K562 (cell line): Measurements from ENCODE around the gene BRMS1. TPM values are rescaled to one million over a fixed set of nuclear protein-coding genes. Genes with fewer than 3 reads are reported as not detected.

Experiments used
- BRD4 ChIP-seq: fragments of 200-600 bp; sonication (generic); IDR thresholded peaks from 2 replicates; pipeline ENCODE4 v1.6.1; 2017; ENCODE audit warnings: inconsistent platforms
- ELF1 ChIP-seq: fragments of 200-800 bp; sonication (Bioruptor generic); IDR thresholded peaks from 2 replicates; pipeline ENCODE4 v1.6.1; 2016; ENCODE audit warnings: missing genetic modification characterization, missing compliant biosample characterization
- FOXM1 ChIP-seq, 2 experiments: fragments of 450-650 bp in 1 of 2; sonication (generic) in 1 of 2; formaldehyde crosslinking in 1 of 2; IDR thresholded peaks; 2 replicates each; pipeline versions ENCODE4 v1.6.1 to v1.9.0; 2017 to 2022; ENCODE audit warnings: low read depth in 2 of 2, mild to moderate bottlenecking in 2 of 2, missing genetic modification reagents in 1 of 2, moderate library complexity in 1 of 2
- KDM2B ChIP-seq: fragments of 250-450 bp; sonication (Bioruptor Pico); IDR thresholded peaks from 2 replicates; pipeline ENCODE4 v1.8.0; 2021; ENCODE audit warnings: mild to moderate bottlenecking, moderate library complexity
- LEF1 ChIP-seq: fragments of 450-650 bp; IDR thresholded peaks from 2 replicates; pipeline ENCODE4 v1.6.1; 2016; ENCODE audit warnings: mild to moderate bottlenecking
- MAZ ChIP-seq, 2 experiments: fragments of 450-650 bp in 1 of 2; sonication (generic) in 1 of 2; formaldehyde crosslinking; IDR thresholded peaks in 1 of 2; conservative IDR thresholded peaks in 1 of 2; 2 replicates each; pipeline versions ENCODE4 v1.4.0 to v1.5.0; 2020; ENCODE audit warnings: mild to moderate bottlenecking in 1 of 2, missing genetic modification reagents in 1 of 2
- NR1H2 ChIP-seq: sonication (generic); formaldehyde crosslinking; IDR thresholded peaks from 2 replicates; pipeline ENCODE4 v1.4.0; 2020; ENCODE audit warnings: mild to moderate bottlenecking, missing genetic modification reagents
- SIN3A ChIP-seq, 2 experiments: fragments of 150-350 bp in 1 of 2; IDR thresholded peaks; 2 replicates each; pipeline ENCODE4 v1.6.1; 2011 to 2016; ENCODE audit warnings: borderline replicate concordance in 2 of 2, low read depth in 2 of 2, low read length in 2 of 2, mild to moderate bottlenecking in 2 of 2, moderate library complexity in 2 of 2; ENCODE audit not compliant: control insufficient read depth in 1 of 2
- TCF3 ChIP-seq: sonication (generic); formaldehyde crosslinking; IDR thresholded peaks from 2 replicates; pipeline ENCODE4 v1.4.0; 2020; ENCODE audit warnings: mild to moderate bottlenecking, missing genetic modification reagents
- ZBTB7A ChIP-seq: IDR thresholded peaks from 2 replicates; pipeline ENCODE4 v1.6.1; 2011; ENCODE audit warnings: low read depth, mild to moderate bottlenecking, low read length, moderate library complexity, borderline replicate concordance; ENCODE audit not compliant: control insufficient read depth
- ZNF184 ChIP-seq: sonication (generic); formaldehyde crosslinking; IDR thresholded peaks from 2 replicates; pipeline ENCODE4 v1.5.0; 2020; ENCODE audit warnings: missing genetic modification reagents
- polyA plus RNA-seq, 8 experiments: library from polyadenylated mRNA; depleted of rRNA in 4 of 8; stranded (reverse) in 5 of 8; unstranded in 3 of 8; fragments of >200 nt; fragmentation: Nextera tagmentation in 2 of 8; fragmentation: Illumina TruSeq in 1 of 8; extraction: Ambion mirVana in 2 of 8; extraction: Trizol in 1 of 8; gene quantifications; 2 replicates each; pipeline versions ENCODE4 v1.2.1 to v1.2.3, GENCODE V29; 2011 to 2014; ENCODE audit warnings: inconsistent platforms in 1 of 8, missing spikeins in 1 of 8
- total RNA-seq, 7 experiments: library from RNA; depleted of rRNA in 6 of 7; stranded (reverse); fragments of >200 nt in 6 of 7; fragmentation: Illumina TruSeq in 2 of 7; extraction: Trizol in 2 of 7; gene quantifications; 2 replicates each; pipeline versions ENCODE4 v1.2.1 to v1.2.3, GENCODE V29; 2011 to 2021; ENCODE audit warnings: low replicate concordance in 1 of 7
- TF ChIP-seq, protein P1 (sequence below), 2 experiments: fragments of 450-650 bp; conservative IDR thresholded peaks; 2 replicates each; pipeline ENCODE4 v1.6.1; 2017; ENCODE audit warnings: mild to moderate bottlenecking in 2 of 2, moderate library complexity in 2 of 2
- TF ChIP-seq, protein P2 (sequence below): sonication (generic); formaldehyde crosslinking; IDR thresholded peaks from 2 replicates; pipeline ENCODE4 v1.8.0; 2023; ENCODE audit warnings: missing genetic modification reagents, mild to moderate bottlenecking, borderline replicate concordance
- TF ChIP-seq, protein P3 (sequence below): fragments of 200-800 bp; sonication (Bioruptor generic); IDR thresholded peaks from 2 replicates; pipeline ENCODE4 v1.6.1; 2017; ENCODE audit warnings: missing genetic modification characterization, missing compliant biosample characterization
- TF ChIP-seq, protein P4 (sequence below): fragments of 250-450 bp; sonication (Bioruptor Pico); IDR thresholded peaks from 2 replicates; pipeline ENCODE4 v1.5.1; 2021; ENCODE audit warnings: mild to moderate bottlenecking

The BRMS1 gene
- total and polyA plus RNA-seq, 9 of the 15 experiments (the other 6 are each of a cell fraction or from before 2014, with no cell fraction given) = 2.2 to 78.8 (median 33.4) TPM

DNA sequence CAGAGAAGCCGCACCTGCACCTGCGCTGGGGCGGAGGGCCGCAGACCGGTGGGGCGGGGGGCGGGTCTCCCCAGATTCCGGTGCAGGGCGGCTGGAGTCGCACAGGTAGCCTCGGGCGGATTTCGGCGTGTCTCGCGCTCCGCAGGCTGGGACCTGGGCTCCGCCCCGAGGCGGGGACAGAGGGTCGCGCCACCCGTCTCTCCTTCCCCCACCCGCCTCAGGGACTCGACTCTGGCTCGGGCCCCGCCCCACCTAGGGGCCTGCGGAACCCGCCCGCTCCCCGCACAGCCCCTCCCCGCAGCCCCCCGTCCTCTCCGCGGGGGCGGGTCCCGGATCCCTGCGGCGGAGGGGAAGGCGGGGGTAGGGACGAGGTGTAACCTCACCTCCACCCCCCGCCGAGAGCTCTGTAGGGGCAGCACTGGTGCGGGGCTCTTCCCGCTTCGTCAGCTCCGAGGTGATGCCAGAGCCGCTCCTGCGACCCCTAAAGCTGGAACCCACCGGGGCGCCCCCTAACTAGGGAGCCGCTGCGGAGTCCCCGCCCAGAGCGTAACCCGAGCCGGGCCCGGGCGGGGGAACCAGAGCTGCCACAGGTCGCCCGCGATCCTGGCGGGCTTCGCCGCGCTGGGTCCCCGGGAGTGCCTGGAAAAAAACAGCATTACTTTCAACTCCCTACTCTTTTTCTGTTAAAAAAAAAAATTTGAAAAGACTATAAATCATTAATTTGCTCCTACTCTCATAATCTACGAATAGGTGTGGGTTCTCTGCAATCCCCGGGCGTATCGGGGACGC lies 26.9 kb upstream of the BRMS1 start, which contains the start of gene SLC29A2 (continued):
- peak; percentile 96 for TF ChIP-seq ZBTB7A
- TF ChIP-seq FOXM1 (IDR thresholded peaks at IDR 0.05; ENCODE audit: low read depth) = 0 out of 2 replicates have a peak, but pooled peaks have one; percentile 14
- no peak for TF ChIP-seq FOXM1 (CRISPR knock-in tag; IDR thresholded peaks at IDR 0.05; ENCODE audit: low read depth)
- peak in 1 of 2 experiments; percentile 51; a peak in 1 of 4 replicates for TF ChIP-seq SIN3A (IDR thresholded peaks at IDR 0.05; ENCODE audit: borderline replicate concordance in 2 of 2, control insufficient read depth in 1 of 2, low read depth in 2 of 2, low read length in 2 of 2)
- 0 out of 2 replicates have a peak, but pooled peaks have one; percentile 30 for TF ChIP-seq LEF1
- TF ChIP-seq ZNF184 (CRISPR knock-in tag) = no peak
- TF ChIP-seq MAZ (CRISPR knock-in tag; conservative IDR thresholded peaks at IDR 0.05 in 1 of 2, IDR thresholded peaks at IDR 0.05 in 1 of 2) = peak; percentile 91 to 98
- peak; percentile 45; the same call in 1 of the 2 replicates for TF ChIP-seq BRD4
- 0 out of 2 replicates have a peak, but pooled peaks have one; percentile 25 for TF ChIP-seq KDM2B (CRISPR knock-in tag)
- TF ChIP-seq, protein P1, sequence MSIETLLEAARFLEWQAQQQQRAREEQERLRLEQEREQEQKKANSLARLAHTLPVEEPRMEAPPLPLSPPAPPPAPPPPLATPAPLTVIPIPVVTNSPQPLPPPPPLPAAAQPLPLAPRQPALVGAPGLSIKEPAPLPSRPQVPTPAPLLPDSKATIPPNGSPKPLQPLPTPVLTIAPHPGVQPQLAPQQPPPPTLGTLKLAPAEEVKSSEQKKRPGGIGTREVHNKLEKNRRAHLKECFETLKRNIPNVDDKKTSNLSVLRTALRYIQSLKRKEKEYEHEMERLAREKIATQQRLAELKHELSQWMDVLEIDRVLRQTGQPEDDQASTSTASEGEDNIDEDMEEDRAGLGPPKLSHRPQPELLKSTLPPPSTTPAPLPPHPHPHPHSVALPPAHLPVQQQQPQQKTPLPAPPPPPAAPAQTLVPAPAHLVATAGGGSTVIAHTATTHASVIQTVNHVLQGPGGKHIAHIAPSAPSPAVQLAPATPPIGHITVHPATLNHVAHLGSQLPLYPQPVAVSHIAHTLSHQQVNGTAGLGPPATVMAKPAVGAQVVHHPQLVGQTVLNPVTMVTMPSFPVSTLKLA (conservative IDR thresholded peaks at IDR 0.05) = peak in 1 of 2 experiments; percentile 30; a peak in 1 of 4 replicates
- TF ChIP-seq TCF3 = 0 out of 2 replicates have a peak, but pooled peaks have one; percentile 8
- 0 out of 2 replicates have a peak, but pooled peaks have one; percentile 22 for TF ChIP-seq NR1H2
- TF ChIP-seq, protein P2, sequence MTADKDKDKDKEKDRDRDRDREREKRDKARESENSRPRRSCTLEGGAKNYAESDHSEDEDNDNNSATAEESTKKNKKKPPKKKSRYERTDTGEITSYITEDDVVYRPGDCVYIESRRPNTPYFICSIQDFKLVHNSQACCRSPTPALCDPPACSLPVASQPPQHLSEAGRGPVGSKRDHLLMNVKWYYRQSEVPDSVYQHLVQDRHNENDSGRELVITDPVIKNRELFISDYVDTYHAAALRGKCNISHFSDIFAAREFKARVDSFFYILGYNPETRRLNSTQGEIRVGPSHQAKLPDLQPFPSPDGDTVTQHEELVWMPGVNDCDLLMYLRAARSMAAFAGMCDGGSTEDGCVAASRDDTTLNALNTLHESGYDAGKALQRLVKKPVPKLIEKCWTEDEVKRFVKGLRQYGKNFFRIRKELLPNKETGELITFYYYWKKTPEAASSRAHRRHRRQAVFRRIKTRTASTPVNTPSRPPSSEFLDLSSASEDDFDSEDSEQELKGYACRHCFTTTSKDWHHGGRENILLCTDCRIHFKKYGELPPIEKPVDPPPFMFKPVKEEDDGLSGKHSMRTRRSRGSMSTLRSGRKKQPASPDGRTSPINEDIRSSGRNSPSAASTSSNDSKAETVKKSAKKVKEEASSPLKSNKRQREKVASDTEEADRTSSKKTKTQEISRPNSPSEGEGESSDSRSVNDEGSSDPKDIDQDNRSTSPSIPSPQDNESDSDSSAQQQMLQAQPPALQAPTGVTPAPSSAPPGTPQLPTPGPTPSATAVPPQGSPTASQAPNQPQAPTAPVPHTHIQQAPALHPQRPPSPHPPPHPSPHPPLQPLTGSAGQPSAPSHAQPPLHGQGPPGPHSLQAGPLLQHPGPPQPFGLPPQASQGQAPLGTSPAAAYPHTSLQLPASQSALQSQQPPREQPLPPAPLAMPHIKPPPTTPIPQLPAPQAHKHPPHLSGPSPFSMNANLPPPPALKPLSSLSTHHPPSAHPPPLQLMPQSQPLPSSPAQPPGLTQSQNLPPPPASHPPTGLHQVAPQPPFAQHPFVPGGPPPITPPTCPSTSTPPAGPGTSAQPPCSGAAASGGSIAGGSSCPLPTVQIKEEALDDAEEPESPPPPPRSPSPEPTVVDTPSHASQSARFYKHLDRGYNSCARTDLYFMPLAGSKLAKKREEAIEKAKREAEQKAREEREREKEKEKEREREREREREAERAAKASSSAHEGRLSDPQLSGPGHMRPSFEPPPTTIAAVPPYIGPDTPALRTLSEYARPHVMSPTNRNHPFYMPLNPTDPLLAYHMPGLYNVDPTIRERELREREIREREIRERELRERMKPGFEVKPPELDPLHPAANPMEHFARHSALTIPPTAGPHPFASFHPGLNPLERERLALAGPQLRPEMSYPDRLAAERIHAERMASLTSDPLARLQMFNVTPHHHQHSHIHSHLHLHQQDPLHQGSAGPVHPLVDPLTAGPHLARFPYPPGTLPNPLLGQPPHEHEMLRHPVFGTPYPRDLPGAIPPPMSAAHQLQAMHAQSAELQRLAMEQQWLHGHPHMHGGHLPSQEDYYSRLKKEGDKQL = no peak
- TF ChIP-seq, protein P3, sequence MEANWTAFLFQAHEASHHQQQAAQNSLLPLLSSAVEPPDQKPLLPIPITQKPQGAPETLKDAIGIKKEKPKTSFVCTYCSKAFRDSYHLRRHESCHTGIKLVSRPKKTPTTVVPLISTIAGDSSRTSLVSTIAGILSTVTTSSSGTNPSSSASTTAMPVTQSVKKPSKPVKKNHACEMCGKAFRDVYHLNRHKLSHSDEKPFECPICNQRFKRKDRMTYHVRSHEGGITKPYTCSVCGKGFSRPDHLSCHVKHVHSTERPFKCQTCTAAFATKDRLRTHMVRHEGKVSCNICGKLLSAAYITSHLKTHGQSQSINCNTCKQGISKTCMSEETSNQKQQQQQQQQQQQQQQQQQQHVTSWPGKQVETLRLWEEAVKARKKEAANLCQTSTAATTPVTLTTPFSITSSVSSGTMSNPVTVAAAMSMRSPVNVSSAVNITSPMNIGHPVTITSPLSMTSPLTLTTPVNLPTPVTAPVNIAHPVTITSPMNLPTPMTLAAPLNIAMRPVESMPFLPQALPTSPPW (CRISPR knock-in tag) = peak; percentile 99
- TF ChIP-seq, protein P4, sequence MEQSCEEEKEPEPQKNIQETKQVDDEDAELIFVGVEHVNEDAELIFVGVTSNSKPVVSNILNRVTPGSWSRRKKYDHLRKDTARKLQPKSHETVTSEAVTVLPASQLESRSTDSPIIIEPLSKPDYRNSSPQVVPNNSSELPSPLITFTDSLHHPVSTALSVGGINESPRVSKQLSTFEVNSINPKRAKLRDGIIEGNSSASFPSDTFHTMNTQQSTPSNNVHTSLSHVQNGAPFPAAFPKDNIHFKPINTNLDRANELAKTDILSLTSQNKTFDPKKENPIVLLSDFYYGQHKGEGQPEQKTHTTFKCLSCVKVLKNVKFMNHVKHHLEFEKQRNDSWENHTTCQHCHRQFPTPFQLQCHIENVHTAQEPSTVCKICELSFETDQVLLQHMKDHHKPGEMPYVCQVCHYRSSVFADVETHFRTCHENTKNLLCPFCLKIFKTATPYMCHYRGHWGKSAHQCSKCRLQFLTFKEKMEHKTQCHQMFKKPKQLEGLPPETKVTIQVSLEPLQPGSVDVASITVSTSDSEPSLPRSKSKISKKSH (CRISPR knock-in tag) = no peak
- no peak for TF ChIP-seq ELF1
